SK-N-SH treated with all-trans-retinoic acid at 6 μM for 48 hours (cell line): ENCODE data around the gene ESD.

Source experiments
- ARNTL ChIP-seq: fragments of 450-650 bp; formaldehyde crosslinking; IDR thresholded peaks from 2 replicates; pipeline ENCODE4 v1.5.0; 2020; ENCODE audit warnings: low read depth, mild to moderate bottlenecking, moderate library complexity, borderline replicate concordance
- BACH2 ChIP-seq: fragments of 250-450 bp; sonication (Bioruptor Pico); IDR thresholded peaks from 2 replicates; pipeline ENCODE4 v1.9.0; 2021; ENCODE audit warnings: mild to moderate bottlenecking, borderline replicate concordance
- GLIS3 ChIP-seq: fragments of 250-450 bp; sonication (Bioruptor Pico); IDR thresholded peaks from 2 replicates; pipeline ENCODE4 v1.5.0; 2020; ENCODE audit warnings: mild to moderate bottlenecking, moderate library complexity
- PATZ1 ChIP-seq: fragments of 250-450 bp; sonication (Bioruptor Pico); IDR thresholded peaks from 2 replicates; pipeline ENCODE4 v1.8.0; 2020; ENCODE audit warnings: mild to moderate bottlenecking, moderate library complexity, borderline replicate concordance
- PPARA ChIP-seq: fragments of 250-450 bp; sonication (Bioruptor Pico); IDR thresholded peaks from 2 replicates; pipeline ENCODE4 v1.5.0; 2020; ENCODE audit warnings: mild to moderate bottlenecking, borderline replicate concordance
- RARB ChIP-seq: fragments of 250-450 bp; sonication (Bioruptor Pico); IDR thresholded peaks from 2 replicates; pipeline ENCODE4 v1.8.0; 2021; ENCODE audit warnings: mild to moderate bottlenecking, moderate library complexity
- SNAI2 ChIP-seq: fragments of 250-450 bp; sonication (Bioruptor Pico); IDR thresholded peaks from 2 replicates; pipeline ENCODE4 v1.5.0; 2020; ENCODE audit warnings: mild to moderate bottlenecking, moderate library complexity
- TCF4 ChIP-seq: fragments of 250-450 bp; sonication (Bioruptor Pico); IDR thresholded peaks from 2 replicates; pipeline ENCODE4 v1.8.0; 2021; ENCODE audit warnings: mild to moderate bottlenecking, moderate library complexity, borderline replicate concordance
- ZFP3 ChIP-seq: fragments of 250-450 bp; sonication (Bioruptor Pico); IDR thresholded peaks from 2 replicates; pipeline ENCODE4 v1.5.0; 2020; ENCODE audit warnings: mild to moderate bottlenecking, moderate library complexity
- ZFP30 ChIP-seq: fragments of 450-650 bp; formaldehyde crosslinking; IDR thresholded peaks from 2 replicates; pipeline ENCODE4 v1.5.0; 2022; ENCODE audit warnings: mild to moderate bottlenecking, moderate library complexity
- ZNF8 ChIP-seq: fragments of 450-650 bp; formaldehyde crosslinking; IDR thresholded peaks from 2 replicates; pipeline ENCODE4 v1.5.0; 2020; ENCODE audit warnings: mild to moderate bottlenecking, moderate library complexity
- TF ChIP-seq, protein P1 (sequence below): fragments of 250-450 bp; sonication (Bioruptor Pico); IDR thresholded peaks from 2 replicates; pipeline ENCODE4 v1.5.1; 2020; ENCODE audit warnings: low read depth, mild to moderate bottlenecking, moderate library complexity
- TF ChIP-seq, protein P2 (sequence below): fragments of 250-450 bp; sonication (Bioruptor Pico); IDR thresholded peaks from 2 replicates; pipeline ENCODE4 v1.5.0; 2020; ENCODE audit warnings: mild to moderate bottlenecking, moderate library complexity

GRCh38 chr13:46757640-46758039, 39.3 kb downstream of the ESD start:
- no peak for TF ChIP-seq GLIS3 (CRISPR knock-in tag)
- no peak for TF ChIP-seq BACH2
- TF ChIP-seq, protein P1, sequence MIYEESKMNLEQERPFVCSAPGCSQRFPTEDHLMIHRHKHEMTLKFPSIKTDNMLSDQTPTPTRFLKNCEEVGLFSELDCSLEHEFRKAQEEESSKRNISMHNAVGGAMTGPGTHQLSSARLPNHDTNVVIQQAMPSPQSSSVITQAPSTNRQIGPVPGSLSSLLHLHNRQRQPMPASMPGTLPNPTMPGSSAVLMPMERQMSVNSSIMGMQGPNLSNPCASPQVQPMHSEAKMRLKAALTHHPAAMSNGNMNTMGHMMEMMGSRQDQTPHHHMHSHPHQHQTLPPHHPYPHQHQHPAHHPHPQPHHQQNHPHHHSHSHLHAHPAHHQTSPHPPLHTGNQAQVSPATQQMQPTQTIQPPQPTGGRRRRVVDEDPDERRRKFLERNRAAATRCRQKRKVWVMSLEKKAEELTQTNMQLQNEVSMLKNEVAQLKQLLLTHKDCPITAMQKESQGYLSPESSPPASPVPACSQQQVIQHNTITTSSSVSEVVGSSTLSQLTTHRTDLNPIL (CRISPR knock-in tag): no peak
- no peak for TF ChIP-seq SNAI2 (CRISPR knock-in tag)
- no peak for TF ChIP-seq ZFP30 (CRISPR knock-in tag)
- no peak for TF ChIP-seq ARNTL (CRISPR knock-in tag)
- TF ChIP-seq ZNF8 (CRISPR knock-in tag): no peak
- no peak for TF ChIP-seq PPARA (CRISPR knock-in tag)
- no peak for TF ChIP-seq TCF4 (CRISPR knock-in tag)
- TF ChIP-seq ZFP3 (CRISPR knock-in tag): no peak
- TF ChIP-seq, protein P2, sequence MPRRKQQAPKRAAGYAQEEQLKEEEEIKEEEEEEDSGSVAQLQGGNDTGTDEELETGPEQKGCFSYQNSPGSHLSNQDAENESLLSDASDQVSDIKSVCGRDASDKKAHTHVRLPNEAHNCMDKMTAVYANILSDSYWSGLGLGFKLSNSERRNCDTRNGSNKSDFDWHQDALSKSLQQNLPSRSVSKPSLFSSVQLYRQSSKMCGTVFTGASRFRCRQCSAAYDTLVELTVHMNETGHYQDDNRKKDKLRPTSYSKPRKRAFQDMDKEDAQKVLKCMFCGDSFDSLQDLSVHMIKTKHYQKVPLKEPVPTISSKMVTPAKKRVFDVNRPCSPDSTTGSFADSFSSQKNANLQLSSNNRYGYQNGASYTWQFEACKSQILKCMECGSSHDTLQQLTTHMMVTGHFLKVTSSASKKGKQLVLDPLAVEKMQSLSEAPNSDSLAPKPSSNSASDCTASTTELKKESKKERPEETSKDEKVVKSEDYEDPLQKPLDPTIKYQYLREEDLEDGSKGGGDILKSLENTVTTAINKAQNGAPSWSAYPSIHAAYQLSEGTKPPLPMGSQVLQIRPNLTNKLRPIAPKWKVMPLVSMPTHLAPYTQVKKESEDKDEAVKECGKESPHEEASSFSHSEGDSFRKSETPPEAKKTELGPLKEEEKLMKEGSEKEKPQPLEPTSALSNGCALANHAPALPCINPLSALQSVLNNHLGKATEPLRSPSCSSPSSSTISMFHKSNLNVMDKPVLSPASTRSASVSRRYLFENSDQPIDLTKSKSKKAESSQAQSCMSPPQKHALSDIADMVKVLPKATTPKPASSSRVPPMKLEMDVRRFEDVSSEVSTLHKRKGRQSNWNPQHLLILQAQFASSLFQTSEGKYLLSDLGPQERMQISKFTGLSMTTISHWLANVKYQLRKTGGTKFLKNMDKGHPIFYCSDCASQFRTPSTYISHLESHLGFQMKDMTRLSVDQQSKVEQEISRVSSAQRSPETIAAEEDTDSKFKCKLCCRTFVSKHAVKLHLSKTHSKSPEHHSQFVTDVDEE (CRISPR knock-in tag): no peak
- TF ChIP-seq PATZ1: no peak
- no peak for TF ChIP-seq RARB (CRISPR knock-in tag)
